ENCODE data around the gene SERGEF. TPM values are rescaled to one million over a fixed set of nuclear protein-coding genes. Genes with fewer than 3 reads are reported as not detected.
A peak's percentile ranks its signal among the peaks of the same experiment; 100 is the strongest.
"Not testable (repeated sequence)": the region's sequence is repeated elsewhere in the genome, so short reads cannot be mapped to it uniquely, and the experiment has no call there.

SERGEF gene
- total RNA-seq, 1 donor = 36.9 TPM

DNA sequence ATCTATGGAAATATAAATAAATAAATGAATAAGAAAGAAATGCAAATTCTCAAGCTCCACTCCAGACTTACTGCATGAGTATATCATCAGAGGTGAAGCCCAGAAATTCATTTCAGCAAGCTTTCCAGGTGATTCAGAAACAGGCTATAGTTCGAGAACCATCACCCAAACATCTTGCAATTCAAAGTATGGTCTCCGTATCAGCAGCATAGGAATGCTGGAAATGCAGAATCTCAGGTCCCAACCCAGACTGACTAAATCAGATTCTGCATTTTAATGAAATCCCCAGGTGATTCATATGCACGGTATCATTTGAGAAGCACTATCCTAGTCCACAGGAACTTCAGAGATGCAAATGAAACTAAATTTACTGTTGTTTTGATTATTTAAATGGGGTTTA lies 95.3 kb downstream of the SERGEF start:
- DNase-seq (ENCODE audit: low read depth in 2 of 3, low spot score in 2 of 3) = no peak

DNA sequence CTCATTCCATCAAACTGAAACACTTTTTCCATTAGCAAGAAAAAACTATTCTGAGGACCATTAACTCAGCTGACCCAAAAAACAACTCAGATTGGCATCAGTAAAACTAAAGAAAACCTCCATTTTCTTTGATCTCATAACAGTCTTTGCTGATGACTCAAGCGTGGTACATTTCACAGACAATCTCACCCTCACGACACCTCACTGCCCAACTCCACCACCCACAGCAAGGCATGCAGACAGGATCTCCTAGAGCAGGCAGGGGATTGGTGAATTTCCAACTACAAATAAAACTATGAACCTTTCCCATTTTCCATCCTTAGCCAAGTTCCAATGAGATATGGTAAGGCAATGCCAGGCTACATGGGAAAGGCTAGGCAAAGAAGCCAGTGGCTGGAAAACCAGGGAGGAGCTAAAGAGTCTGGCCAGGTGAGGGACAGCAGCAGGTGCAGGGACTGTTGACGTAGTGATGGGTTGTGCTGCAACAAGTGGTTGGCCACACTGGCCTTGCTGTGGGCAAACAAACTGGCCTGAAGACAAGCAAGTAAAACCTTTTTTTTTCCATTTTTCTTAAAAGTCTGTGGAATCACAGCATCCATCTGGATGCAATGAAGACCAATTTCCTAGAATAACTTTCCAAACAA lies 97.2 kb downstream of the SERGEF start:
- DNase-seq (ENCODE audit: low read depth in 2 of 3, low spot score in 2 of 3) = no peak

DNA sequence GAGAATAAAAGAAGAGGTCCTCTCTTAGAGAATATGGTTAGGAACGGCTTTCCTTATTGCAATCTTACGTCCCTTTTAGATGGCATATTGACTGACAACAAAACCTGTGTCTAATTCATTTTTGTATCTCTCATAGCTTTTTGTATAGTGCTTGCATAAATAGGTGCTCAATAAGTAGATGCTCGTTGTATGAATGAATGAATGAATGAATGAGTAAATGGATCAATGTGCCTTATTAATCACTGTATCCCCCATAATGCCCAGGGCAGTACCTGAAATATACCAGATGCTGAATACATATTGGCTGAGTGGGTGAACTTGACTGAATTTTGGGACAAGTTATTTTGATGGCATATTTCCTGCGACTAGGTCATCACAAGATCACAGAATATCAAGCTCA lies 97.9 kb downstream of the SERGEF start:
- no peak for DNase-seq (ENCODE audit: low read depth in 2 of 3, low spot score in 2 of 3)

DNA sequence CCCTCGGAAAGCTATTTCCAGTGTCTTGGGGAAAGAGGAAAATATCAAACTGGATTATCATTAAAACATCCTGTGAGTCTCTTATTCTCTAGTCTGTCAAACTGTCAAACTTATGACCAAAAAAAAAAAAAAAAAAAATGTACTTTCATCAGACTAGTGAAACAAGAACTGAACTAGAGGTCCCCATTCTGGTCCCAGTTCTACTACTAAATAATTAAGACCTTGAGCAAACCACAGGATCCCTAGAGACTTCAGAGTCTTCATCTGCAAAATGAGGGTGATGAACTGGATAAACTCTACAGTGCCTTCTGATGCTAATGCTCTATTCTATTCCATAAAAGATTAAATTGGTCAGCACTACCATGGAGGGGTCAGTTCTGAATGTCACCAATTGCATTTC lies 105.8 kb downstream of the SERGEF start:
- no peak for DNase-seq (ENCODE audit: low read depth in 2 of 3, low spot score in 2 of 3)

DNA sequence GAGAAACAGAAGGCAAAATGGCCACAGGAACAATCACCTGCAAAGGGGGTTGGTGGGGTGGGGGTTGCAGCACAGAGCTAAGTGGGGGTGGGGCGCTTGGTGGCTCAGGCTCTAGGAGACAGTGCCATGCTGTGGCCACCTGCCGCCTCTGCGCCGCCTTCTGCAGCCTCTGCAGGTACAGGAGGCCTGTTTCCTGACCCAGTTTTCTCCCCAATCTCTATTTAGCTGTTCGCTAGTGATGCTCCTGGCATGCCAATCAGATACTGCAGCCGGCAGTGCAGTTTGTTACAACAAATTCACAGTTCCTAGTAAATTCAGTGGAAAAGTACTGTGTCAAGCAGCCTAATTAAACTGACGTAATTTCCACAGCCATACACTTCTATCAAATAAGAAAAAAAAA lies 106.4 kb downstream of the SERGEF start:
- peak in 1 of 3 donors; percentile 5 for DNase-seq (ENCODE audit: low read depth in 2 of 3, low spot score in 2 of 3)

DNA sequence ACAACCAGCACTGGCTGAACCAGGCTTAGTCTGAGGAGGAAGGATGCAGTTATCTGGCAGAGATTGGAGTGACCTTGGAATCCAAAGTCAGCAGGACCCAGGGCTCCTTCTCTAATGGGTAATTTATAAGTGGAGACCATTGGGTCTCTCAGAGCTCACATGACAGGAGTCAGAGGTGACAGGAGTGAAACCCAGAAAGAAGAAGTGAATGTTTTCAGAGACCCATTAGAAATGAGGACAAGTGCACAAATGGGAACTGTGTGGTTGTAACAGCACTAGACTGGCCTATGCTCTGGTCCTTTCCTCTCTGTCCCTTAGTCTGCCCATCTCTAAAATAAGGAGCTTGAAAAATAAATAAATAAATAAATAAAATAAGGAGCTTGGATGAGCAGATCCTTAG lies 107.4 kb downstream of the SERGEF start:
- no peak for DNase-seq (ENCODE audit: low read depth in 2 of 3, low spot score in 2 of 3)

DNA sequence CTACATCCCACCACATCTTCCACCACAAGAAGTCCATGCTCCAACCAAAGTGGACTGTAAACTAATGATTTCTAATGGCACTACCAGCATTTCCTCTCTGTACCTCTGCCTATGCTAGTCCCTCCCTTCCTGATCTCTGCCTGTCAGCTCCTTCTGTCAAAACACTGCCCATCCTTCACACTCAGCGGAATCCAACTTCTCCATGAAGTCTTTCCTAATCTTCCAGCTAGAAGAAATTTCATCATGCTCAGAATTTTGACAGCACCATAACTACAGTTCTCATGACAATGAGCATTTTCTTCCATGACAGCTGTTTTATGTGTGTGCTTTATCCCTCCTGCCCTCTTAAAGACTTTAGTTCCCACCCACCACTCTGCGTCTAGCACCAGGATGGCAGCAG lies 111.4 kb downstream of the SERGEF start:
- no peak for DNase-seq (ENCODE audit: low read depth in 2 of 3, low spot score in 2 of 3)

DNA sequence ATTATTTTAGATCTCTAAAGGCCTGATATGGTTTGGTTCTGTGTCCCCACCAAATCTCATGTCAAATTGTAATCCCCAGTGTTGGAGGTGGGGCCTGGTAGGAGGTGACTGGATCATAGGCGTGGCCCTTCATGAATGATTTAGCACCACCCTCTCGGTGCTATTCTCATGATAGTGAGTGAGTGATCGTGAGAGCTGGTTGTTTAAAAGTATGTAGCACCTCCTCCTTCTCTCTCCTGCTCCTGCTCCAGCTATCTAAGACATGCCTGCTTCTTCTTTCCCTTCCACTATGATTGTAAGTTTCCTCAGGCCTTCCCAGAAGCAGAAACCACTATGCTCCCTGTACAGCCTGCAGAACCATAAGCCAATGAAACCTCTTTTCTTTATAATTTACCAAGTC lies 114.1 kb downstream of the SERGEF start:
- no peak for DNase-seq (ENCODE audit: low read depth in 2 of 3, low spot score in 2 of 3)

DNA sequence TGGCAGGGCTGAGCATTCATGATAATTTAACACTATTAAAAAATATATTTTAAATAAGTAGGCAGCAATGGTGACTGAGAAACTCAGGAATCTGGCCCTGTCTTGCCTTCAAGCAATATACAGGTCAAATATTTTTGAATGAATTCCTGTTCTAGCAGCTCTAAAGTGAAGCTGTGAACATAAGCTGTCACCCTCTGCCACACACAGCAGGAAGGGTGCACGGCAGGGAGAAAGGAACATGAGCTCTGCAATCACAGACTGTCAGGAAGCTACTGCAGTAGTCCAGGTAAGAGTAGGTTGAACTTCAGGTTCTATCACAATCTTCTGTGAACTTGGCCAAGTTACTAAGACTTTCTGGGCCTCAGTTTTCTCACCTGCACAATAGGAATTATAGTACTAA lies 114.8 kb downstream of the SERGEF start:
- no peak for DNase-seq (ENCODE audit: low read depth in 2 of 3, low spot score in 2 of 3)

DNA sequence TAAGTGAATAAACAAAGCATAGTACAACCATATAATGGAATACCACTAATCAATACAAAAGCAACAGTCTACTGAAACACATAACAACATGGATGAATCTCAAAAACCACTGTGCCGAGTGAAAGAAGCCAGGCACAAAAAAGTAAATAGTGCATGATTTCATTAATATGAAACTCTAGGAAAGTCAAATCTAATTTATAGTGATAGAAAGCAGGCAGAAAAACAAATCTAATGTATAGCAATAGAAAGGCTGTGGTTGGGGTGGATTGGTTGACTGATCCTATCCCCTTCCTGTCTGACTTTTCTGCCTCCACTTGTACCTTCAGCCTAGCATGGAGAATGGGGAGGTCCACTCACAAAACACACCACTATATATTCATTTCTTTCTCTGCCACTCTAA lies 115.4 kb downstream of the SERGEF start:
- DNase-seq (ENCODE audit: low read depth in 2 of 3, low spot score in 2 of 3) = no peak

DNA sequence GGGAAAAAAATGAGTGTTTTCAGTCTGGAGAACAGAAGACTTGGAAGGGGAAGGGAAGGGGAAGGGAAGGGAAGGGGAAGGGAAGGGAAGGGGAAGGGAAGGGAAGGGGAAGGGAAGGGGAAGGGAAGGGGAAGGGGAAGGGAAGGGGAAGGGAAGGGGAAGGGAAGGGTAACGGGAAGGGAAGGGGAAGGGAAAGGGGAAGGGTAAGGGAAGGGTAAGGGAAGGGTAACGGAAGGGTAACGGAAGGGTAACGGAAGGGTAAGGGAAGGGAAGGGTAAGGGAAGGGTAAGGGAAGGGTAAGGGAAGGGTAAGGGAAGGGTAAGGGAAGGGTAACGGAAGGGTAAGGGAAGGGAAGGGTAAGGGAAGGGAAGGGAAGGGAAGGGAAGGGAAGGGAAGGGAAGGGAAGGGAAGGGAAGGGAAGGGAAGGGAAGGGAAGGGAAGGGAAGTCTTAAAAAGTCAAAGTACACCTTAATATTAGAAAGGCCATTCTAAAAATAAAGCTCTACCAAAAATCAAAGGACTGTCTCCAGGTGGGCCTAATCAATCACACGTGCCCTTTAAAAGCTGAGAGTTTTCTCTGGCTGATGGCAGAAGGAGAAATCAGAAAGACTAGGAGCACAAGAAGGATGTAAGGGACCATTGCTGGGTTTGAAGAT lies 116.2 kb downstream of the SERGEF start:
- not testable (repeated sequence) for DNase-seq (ENCODE audit: low read depth in 2 of 3, low spot score in 2 of 3)

DNA sequence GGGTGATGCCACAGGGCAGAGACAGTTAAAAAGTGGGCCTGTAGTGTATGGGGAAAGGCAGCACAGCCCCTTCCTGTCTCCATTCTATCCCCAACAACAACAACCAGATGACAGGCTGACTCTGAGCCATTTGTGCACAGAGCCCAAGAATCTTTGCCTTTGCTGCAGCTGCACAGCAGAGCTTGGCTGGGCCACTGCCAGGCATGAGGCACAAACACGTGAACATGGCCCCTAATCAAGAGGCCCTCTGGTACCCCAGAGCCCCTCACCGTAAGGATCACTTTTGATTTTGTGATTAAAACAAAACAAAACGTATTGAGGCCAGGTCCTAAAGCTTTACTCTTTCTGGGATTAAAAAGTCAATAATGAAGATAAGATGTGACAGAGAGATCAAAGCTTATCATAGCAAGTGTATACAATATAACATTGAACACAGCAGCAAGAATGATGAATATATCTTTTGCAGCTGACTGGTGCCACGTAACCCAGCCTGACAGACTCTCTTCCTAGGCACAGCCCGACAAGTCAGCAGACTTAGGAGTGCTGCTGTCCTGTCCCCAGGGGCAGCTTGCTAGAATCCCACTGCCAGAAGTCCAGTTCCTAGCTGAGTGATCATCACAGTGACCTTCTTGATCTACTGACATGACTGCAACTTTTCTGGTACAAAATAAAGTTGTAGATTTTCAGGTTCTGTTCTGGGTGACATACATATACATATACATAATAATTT lies 117.8 kb downstream of the SERGEF start:
- DNase-seq (ENCODE audit: low read depth in 2 of 3, low spot score in 2 of 3) = no peak

DNA sequence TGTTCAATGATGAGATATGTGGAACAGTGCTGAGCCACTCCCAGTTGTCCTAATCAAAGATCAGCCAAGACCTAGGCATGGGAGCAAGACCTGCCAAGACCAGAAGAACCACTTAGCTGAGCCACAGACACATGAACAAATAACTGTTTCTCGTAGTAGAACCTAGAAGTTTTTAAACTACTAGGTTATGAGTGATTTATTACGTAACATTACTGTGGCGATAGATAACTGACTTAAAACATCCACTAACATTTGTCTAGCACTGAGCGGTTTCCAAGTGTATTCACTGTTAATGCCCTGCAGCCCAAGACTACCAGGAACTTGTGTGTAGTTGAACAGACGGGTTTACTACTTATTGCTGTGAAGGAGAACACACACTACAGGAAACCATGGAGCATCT lies 120.4 kb downstream of the SERGEF start:
- no peak for DNase-seq (ENCODE audit: low read depth in 2 of 3, low spot score in 2 of 3)

DNA sequence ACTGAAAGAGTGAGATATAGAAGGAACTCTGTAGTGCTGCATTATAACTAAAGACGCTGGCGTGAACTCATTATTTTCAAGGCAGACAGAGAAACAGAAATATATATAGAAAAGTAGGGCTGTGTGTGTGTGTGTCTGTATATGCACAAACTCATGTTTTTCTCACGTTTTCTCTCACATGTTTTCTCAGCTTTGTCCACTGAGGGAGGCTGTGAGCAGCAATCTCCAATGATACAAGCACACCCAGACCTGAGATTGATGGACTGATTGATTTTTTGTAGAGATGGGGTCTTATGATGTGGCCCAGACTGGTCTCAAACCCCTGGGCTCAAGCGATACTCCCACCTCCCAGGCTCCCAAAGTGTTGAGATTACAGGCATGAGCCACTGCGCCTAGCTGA lies 122.5 kb downstream of the SERGEF start:
- no peak for DNase-seq (ENCODE audit: low read depth in 2 of 3, low spot score in 2 of 3)

DNA sequence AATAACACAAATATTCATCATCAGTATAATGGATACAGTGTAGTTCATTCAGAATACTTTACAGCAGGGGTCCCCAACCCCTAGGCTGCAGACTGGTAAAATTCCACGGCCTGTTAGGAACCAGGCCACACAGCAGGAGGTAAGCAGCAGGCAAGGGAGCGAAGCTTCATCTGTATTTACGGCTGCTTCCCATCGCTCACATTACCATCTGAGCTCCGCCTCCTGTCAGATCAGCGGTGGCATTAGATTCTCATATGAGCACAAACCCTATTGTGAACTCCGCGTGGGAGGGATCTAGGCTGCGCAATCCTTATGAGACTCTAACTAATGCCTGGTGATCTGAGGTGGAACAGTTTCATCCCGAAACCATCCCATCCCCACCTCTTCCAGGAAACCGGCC lies 125.1 kb downstream of the SERGEF start:
- DNase-seq (ENCODE audit: low read depth in 2 of 3, low spot score in 2 of 3) = no peak

DNA sequence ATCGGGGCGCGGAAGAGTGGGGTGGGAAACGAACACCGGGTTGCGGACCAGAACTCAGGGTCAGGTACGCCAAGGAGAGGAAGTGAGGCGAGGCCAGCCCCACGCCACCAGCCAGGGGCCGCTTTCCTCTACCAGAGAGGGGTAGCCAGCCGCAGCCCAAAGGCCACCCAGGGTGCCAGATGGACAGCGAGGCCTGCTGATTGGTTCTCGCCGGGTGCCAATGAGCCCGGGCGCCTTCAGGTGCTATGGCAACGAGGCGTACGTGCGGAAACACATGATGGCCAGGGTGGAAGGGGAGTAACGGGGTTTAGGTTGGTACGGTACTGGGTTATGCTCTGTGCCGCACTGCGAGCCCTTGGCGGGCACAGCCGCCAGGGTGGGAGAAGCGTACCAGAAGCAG lies 128.9 kb downstream of the SERGEF start:
- DNase-seq (ENCODE audit: low read depth in 2 of 3, low spot score in 2 of 3) = no peak

DNA sequence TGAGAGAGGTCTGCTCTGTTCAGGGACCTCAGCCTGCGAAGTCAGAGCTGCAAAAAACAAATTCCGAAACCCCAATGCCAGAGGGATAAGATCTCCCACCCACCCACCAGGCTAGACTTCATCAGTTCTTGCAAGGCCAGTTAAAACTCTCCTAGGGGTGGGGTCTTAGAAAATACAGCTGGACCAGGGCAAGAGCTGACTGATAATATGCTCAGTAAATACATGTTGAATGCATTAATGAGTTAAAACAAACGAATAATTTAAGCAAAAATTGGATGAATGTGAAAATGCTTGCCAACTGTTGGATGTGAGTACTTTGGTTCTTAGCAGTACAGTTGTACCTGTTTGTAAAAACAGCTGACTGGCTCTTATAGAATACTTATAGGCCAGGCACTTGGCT lies 129.8 kb downstream of the SERGEF start:
- no peak for DNase-seq (ENCODE audit: low read depth in 2 of 3, low spot score in 2 of 3)

DNA sequence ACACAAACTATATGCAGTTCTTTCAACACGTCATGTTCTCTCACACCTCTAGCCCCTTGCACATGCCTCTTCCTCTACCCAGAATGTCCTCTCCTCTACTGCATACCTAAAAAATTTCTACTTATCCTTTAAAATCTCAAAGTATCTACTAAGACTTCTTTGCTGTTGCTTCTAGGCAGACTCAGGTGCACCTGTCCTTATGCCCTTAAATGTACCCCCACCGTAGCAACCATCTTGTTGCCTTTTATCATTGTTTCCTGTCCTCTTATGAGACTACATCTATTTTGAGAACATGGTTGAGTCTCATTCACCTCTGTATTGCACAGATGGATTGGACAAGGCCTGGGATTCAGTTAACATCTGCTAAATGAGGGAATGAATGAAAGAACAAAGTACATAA lies 134.1 kb downstream of the SERGEF start:
- DNase-seq (ENCODE audit: low read depth in 2 of 3, low spot score in 2 of 3) = no peak

DNA sequence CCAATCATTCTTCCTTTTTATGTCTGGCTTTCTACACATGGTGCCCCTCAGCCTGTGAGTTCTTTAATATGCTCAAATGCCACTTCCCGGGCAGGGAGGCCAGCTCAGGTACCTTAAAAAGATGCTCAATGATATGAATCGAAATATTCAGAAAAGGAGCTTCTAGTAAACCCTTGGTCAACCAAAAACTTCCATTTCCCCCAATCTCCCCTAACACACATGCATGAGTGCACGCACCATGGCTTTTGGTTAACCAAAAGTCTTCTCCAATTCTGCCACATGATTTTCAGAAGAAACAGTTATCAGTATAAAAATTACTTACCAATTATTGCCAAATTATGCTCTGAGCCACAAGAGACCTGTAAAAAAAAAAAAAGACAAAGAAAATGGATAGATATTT lies 135.0 kb downstream of the SERGEF start:
- DNase-seq (ENCODE audit: low read depth in 2 of 3, low spot score in 2 of 3) = no peak

DNA sequence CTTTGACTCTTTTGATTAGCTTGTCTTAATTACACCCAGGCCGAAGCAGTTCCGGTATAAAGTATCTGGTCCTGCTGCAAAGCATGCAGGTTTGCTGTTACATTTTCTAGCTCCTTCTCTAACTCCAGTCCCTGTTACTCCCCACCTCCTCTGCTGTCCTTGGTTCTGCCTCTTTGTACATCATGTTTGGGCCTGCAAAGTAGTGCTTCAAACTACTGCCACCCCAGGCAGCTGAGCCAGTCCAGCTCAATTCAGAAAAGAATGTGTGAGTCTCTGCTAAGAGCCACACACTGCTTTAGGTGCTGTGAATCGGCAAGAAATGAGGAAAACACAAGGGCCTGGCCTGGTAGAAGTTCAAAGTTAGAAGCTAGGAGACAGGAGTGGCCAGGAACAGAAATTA lies 136.0 kb downstream of the SERGEF start:
- DNase-seq (ENCODE audit: low read depth in 2 of 3, low spot score in 2 of 3) = no peak

DNA sequence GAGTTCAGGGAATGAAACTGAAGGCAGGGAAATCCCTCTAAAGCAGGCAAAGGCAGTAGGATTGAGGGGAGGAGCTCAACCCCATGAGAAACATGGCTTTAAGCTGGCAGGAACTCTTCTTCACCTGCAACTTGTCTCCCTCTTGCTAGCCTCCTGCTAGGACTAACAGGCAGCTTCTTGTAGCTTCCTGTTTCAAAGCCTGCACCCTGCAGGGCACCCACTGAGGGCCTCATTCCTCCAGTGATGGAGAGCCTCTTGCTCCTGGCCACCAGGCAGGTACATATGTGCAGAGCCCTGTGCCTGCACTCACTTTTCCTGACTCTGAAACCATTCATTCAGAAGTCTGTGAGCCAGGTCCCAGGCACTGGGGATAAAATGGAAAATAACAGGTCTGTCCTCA lies 137.0 kb downstream of the SERGEF start:
- DNase-seq (ENCODE audit: low read depth in 2 of 3, low spot score in 2 of 3) = no peak

DNA sequence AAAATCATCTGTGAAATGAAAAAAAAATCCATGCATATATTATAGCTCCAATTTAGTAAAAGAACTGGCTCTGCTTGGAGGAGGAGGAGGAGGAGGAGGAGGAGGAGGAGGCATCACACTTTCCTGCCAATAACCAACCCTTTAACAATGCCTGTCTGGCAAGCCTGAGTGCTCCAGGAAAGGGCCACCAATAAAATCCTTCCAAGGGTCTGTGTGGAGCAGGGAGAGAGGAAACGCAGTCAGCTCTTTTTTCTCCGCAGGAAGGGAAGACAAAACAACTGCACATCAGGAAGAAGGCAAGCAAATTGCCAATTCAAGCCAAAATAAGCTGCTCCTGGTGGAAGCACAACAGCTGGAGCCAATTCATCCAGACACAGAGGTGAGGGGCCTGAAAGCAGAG lies 139.3 kb downstream of the SERGEF start:
- no peak for DNase-seq (ENCODE audit: low read depth in 2 of 3, low spot score in 2 of 3)
